Adrenal gland (tissue), 5 donors: ENCODE results near the gene SPPL2A.

Source experiments
- POLR2A ChIP-seq, 2 donors: fragments of 450-650 bp; IDR thresholded peaks; one replicate each; pipeline ENCODE4 v1.6.1; 2017; ENCODE audit warnings: antibody characterized with exemption in 2 of 2, mild to moderate bottlenecking in 2 of 2, moderate library complexity in 1 of 2
- TF ChIP-seq, protein P1 (sequence below), 6 experiments: fragments of 450-650 bp in 4 of 6; fragments of 200-600 bp in 2 of 6; sonication (generic) in 1 of 6; IDR thresholded peaks; 1 replicate in 5 of 6; 2 replicates in 1 of 6; pipeline versions ENCODE4 v1.5.1 to v1.8.0; 2016 to 2021; ENCODE audit warnings: antibody characterized with exemption in 6 of 6, mild to moderate bottlenecking in 2 of 6, moderate library complexity in 1 of 6
- donor health status: DM: no; HTN: no; CAD: no.

DNA sequence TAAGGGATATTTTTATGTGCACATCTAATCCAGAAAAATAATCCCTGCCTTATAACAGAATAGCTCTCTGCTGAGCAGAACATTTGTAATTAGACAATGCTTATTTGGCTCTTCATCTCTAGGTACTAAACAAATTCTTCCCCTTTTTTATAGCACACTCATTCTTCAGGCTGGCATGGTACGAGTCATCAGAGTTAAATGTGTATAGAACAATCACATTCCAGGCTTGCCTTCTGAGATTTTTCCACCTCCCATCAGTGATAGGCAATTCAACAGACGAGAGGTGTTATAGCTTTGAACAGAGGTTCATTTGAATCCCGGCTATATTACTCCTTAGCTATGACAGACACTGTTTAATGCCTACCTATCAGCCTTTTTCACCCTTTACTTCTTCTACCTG lies 21.4 kb upstream of the SPPL2A start:
- TF ChIP-seq, protein P1, sequence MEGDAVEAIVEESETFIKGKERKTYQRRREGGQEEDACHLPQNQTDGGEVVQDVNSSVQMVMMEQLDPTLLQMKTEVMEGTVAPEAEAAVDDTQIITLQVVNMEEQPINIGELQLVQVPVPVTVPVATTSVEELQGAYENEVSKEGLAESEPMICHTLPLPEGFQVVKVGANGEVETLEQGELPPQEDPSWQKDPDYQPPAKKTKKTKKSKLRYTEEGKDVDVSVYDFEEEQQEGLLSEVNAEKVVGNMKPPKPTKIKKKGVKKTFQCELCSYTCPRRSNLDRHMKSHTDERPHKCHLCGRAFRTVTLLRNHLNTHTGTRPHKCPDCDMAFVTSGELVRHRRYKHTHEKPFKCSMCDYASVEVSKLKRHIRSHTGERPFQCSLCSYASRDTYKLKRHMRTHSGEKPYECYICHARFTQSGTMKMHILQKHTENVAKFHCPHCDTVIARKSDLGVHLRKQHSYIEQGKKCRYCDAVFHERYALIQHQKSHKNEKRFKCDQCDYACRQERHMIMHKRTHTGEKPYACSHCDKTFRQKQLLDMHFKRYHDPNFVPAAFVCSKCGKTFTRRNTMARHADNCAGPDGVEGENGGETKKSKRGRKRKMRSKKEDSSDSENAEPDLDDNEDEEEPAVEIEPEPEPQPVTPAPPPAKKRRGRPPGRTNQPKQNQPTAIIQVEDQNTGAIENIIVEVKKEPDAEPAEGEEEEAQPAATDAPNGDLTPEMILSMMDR (IDR thresholded peaks at IDR 0.05) = no peak
- TF ChIP-seq POLR2A (IDR thresholded peaks at IDR 0.05) = no peak
